ENCODE measurements around the gene COQ6. TPM values are rescaled to one million over a fixed set of nuclear protein-coding genes. Genes with fewer than 3 reads are reported as not detected.

The COQ6 gene
- total RNA-seq, 1 experiment from 2014 or later, result 25.4 TPM

Other genes with a start within 250 kb of the COQ6 start
- 13.6 and 16.8 TPM in 2 replicates for gene PNMA1, start 235.9 kb upstream of the COQ6 start, total RNA-seq (2021)
- gene PTGR2, start 98.5 kb upstream of the COQ6 start, total RNA-seq (2021), result 19.5 and 21.8 TPM in 2 replicates
- gene ZNF410, start 63.4 kb upstream of the COQ6 start, total RNA-seq (2021), result 38.6 and 40.2 TPM in 2 replicates
- gene FAM161B, start 208 bp upstream of the COQ6 start, total RNA-seq (2021), result 1.6 TPM in 2 replicates
- 12.3 and 12.6 TPM in 2 replicates for gene ENTPD5, start 69.0 kb downstream of the COQ6 start, total RNA-seq (2021)
- 5.5 and 6.8 TPM in 2 replicates for gene BBOF1, start 69.0 kb downstream of the COQ6 start, total RNA-seq (2021)
- gene ALDH6A1, start 134.2 kb downstream of the COQ6 start, total RNA-seq (2021), result 53.1 and 54.5 TPM in 2 replicates
- gene LIN52, start 134.7 kb downstream of the COQ6 start, total RNA-seq (2021), result 18.8 TPM in 2 replicates

Measured in PC-9 (cell line).